Measurements from ENCODE around the gene PDZRN3.

The PDZRN3 gene

DNA sequence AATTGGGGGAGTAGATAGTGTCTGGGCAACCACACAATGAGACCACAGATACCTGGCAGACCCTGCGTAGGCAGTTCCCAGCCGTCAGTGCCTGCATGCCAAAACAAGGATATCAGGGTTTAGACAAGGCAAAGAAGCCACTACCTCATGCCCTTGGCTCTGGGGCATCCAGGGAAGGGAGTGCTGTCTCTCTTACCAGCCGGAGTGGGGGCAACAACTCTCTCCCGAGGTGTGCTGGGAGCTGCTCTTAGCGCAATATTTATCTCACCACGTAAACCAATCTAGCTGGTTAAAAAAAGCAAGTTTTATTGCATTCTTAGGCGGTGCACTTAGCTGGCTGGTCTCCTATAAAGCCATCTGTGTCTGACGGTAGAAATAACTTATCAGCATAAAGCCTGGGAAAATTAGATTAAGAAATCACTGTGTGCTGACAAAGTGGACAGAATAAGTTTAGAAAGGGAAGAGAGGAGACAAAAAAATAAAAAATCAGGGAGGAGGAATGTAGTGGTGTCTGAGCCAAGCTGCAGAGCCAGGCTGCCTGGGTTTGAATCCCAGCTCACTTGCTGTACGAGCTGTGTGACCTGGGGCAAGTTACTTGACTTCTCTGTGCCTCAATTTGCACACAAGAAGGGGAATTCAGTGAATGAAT, 273.2 kb downstream of the PDZRN3 start:
- DNase-seq (ENCODE audit: low spot score) (no peak), FAIRE-seq (no peak)

DNA sequence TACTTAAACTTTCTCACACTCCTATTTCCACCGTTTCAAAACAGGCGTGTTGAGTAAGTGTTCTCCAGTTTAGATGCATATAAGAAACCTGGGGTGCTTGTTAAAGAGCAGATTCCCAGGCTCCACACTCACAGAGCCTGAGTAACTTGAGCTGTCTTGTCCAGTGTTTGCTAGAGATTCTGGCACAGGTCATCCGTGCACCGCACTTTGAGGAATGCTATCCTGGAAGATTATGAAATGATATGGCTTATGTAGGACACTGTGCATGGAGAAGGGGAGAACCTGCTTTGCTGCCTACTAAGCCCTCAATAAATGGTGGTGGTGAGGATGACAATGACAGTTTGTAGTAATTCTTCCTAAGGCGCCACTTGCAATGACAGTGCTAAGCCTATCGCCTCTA, 273.7 kb downstream of the PDZRN3 start:
- DNase-seq (ENCODE audit: low spot score) (no peak), FAIRE-seq (no peak)

DNA sequence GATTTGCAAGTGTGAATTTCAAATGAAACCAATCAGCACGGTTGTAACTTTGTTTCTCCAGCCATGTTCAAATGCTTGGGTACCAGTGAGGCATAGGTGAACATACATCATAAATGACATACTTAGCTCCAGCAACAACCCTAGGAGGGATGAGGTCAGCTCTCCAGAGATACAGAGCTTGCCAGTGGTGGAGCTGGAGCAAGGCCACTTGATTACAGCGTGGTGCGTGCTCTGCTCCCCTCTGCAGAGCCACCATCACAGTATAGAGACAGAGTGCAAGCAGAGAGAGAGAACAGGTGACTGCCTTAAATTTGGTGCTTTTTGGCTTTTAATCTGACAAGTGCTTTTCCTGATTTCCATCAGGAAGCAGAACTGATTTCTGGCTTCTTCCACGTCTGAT, 275.1 kb downstream of the PDZRN3 start:
- no peak for FAIRE-seq
- no peak for DNase-seq (ENCODE audit: low spot score)

DNA sequence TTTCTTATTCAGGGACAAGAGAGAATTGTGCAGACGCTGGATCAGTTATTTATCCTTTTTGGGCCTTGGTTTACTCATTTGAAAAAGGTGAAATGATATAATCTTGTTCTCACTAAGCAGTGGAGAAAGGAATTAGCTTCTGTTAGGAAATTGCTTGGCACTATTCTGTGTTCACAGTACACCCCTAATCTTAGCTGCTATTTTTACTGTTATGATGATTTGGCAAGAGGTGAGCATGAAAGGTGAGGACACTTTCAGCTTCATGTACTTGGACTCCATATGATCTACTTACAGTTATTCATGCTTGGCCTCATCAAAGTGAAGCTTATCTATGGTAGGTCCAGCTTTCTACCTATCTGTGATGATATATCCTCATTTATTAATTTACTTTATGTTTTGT, 282.7 kb downstream of the PDZRN3 start:
- DNase-seq (ENCODE audit: low spot score) (no peak), FAIRE-seq (no peak)

DNA sequence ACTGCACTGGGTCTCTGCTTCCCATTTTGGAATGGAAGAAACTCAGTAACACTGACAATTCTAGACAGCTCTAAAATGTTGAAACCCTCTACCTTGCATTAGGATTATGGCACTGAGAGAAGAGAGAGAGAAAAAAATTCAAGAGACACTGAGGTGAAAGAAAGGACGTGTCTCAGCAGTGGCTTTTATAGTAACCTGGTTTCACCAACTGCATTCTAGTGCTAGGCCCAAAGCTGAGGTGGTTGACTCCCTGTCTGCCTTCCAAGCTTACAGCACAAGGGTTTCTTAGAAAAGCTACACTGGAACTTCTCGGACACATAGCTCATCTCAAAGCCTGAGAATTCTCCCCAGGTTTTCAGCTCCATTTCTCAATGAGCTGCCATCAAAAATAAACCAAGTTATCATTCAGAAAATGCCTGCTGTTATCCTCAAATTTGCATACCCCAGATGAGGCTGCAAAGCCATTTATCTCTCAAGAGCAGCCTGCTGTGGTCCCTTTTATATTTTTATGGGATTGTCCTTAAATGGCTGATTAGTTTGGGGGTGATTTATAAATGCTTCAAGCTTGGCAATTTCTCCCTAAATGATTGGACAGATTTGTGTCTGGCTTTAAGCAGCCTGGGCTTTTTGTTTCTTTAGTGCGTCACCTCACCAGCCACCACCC, 283.3 kb downstream of the PDZRN3 start:
- FAIRE-seq (no peak), DNase-seq (ENCODE audit: low spot score) (no peak)

DNA sequence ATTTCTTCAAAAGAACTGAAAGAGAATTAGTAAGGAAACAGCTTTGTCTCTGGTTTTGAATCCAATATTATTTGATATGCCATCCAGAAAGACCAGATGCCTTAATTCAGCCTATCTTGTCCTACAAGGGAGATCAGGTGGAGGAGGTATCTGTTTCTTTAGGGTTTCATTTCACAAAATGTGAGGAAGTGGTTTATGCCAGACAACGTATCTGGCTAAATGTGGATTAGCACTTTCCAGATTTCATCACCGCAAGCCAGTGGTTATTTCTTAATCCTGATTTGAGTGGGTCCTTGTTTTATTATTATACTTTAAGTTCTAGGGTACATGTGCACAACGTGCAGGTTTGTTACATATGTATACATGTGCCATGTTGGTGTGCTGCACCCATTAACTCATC, 292.2 kb downstream of the PDZRN3 start:
- FAIRE-seq: no peak
- no peak for DNase-seq (ENCODE audit: low spot score)

Data from urothelium cell line (cell line).